GM18498 (cell line): ENCODE data around the gene BLOC1S1.
A peak's percentile ranks its signal among the peaks of the same experiment; 100 is the strongest.

ENCODE experiments used
- ATAC-seq: cut with Tn5 transposase; IDR thresholded peaks from one replicate; pipeline ENCODE4 v1.9.1; 2021; ENCODE audit warnings: mild to moderate bottlenecking, moderate library complexity; ENCODE audit not compliant: unreplicated experiment

BLOC1S1 gene

DNA sequence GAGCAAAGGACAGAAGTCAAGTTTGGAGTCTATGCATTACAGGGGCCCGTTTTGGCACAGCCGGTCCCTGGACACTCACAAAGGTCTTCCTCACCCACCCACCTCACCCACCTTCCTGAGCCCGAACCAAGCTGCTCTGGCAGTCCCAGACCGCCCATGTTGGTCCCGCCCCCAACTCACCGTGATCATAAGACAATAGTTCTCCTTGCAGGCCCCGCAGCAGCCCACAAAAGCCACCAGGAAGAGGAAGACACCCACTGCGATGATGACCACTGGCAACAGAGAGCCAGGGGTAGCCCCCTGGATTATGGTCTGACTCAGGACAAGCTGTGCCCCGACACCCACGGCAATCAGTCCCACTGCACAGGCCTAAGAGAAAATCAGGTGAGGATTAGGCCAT is 11.1 kb downstream of the BLOC1S1 start:
- ATAC-seq = no peak

GRCh38 chr12:55727643-55728185 is 11.9 kb downstream of the BLOC1S1 start:
- ATAC-seq = no peak

- ATAC-seq = peak; percentile 24
These were observed 12.5 kb downstream of the BLOC1S1 start for GRCh38 chr12:55728186-55728938.

DNA sequence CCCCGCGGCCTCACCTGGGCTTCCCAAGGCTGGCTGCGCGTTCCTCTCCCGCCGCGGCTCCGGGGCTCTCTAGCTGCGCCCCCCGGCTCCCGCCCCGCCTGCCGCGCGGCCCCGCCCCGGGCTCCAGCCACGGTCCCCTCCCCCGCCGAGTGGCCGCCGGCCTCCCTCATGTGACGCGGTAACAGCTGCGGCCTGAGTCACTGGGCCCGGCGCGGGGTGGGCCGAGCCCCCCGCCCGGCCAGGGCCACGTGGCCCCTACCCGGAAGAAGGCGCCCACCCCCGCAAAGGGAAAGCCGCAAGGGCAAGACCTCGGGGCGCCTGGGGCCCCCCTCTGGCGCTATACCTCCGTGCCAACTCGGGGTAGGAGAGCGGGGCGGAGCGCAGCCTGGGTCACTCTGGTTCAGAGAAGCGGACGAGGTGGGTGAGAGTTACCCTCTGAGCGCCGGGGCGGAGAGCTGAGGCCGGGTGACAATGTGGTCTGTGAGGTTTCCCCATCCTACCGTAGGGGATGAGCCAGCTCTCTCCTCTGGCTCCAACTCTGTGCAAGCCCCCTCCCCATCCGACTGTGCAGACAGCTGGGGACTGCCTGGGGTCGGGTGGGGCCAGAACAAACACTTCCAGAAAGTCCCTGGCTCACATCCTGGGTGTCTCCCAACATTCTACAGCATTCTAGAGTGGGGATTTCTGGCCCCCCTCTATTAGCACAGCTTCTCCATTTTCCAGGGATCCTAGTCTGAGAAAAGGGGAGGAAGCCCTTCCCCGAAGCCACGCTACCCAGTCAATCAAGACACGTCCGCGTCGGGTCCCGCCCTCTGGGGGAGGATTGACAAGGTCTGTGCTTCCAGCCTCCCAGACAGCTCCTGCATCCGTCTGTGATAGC is 13.3 kb downstream of the BLOC1S1 start, which contains the start of gene CD63:
CD63 (minus strand) TSS at position 71 of the 880 bp plus-strand sequence. CDS start 668 bp downstream, outside the sequence.
- ATAC-seq = peak; percentile 73

DNA sequence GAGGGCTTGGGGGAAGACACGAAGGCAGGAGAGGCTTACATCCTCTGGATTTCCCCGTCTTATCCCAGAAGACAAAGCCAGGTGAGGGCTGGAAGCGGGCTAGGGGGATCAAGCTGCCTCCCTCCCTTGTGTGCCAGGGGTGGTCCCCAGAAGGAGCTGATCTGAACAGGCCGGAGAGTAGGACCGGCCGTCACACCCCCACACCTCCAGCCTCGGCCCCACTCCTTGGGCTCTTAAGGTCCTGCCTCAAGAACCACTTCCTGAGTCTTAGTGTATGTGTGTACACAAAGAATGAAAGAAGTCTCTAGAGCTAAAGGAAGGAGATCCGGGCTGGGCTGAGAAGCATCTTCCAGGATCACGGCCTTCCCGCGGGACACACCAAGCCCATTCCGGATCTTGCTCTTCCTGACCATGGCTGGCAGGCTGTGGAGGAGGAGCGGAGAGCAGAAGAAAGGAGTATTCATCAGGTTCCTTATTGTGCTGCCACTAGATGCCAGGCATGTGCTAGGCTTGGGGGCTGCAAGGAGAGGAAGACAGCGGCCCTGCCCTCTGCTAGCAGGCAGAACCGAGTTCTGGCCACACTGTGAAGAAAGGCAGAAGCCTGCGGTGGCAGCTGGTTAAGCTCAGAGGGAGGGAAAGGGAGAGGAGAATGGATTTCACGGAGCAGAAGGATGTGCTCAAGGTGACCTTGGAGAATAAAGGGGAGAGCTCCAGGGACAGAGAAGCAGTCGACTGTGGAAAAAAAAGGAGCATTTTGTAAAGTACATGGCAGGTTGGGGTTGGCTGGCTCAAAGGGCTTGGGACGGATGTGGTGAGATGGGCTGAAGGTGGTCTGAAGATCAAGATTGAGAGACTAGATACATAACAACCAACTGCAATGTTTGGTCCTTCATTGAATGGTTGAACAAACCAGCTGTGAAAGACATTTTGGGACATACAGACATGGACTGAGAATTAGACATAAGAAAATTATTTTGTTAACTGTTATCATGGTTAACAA is 14.3 kb downstream of the BLOC1S1 start:
- ATAC-seq = peak; percentile 45

DNA sequence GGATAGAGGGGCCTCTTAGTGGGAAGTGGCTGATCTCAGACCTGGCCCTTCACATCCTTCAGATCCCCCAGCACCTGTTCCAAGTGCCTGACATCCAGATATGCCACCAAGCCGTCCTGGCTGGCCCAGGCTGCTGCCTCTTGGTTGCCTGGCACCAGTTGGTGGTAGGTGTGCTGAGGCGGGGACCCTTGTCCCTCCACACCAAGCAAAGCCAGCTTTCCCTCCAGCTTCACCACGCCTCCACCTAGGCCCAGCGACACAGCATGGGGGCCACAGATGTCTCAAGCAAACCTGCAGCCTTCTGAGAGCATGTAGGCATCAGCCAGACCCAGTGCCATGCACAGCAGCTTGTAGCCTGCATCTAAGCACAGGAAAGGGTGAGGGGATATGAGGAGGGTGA is 16.4 kb downstream of the BLOC1S1 start:
- ATAC-seq = no peak

DNA sequence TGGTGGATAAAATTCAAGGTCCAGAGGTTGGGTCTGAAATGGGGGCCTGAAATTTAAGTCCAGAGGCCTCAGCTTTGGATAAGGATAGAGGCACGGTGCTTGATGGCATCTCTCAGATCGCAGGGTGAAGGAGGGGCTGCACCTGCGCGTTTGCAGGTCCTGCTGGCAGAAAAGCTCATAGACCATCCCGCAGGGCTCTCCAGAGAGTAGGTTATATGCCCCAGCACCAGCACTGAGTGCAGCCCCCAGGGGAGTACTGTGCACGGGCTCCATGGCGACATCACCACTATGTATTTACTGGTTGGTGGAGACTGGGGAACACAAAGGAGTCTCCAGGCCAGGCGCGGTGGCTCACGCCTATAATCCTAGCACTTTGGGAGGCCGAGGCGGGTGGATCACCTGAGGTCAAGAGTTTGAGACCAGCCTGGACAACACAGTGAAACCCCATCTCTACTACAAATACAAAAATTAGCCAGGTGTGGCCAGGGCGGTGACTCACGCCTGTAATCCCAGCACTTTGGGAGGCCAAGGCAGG is 17.2 kb downstream of the BLOC1S1 start:
- ATAC-seq = no peak

- no peak for ATAC-seq
These were observed 18.0 kb downstream of the BLOC1S1 start for GRCh38 chr12:55733858-55734257.

DNA sequence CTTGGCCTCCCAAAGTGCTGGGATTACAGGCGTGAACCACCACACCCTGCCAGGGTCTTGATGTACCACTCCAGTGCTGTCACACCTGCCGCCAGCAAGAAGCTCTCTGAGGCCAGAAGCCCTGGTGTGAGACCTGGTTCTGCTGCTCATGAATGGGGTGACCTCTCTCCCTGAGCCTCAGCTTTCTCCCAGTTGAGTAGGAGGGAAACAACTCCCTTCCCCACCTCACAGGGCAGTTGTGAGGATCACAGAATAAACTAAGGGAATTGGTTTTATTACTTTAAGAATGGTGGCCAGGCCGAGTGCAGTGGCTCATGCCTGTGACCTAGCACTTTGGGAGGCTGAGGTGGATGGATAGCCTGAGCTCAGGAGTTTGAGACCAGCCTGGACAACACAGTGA is 18.7 kb downstream of the BLOC1S1 start:
- ATAC-seq = no peak

- ATAC-seq = no peak
These were observed 20.2 kb downstream of the BLOC1S1 start for GRCh38 chr12:55736076-55736475.

- peak; percentile 52 for ATAC-seq
These were observed 21.1 kb downstream of the BLOC1S1 start for GRCh38 chr12:55736780-55737580.

DNA sequence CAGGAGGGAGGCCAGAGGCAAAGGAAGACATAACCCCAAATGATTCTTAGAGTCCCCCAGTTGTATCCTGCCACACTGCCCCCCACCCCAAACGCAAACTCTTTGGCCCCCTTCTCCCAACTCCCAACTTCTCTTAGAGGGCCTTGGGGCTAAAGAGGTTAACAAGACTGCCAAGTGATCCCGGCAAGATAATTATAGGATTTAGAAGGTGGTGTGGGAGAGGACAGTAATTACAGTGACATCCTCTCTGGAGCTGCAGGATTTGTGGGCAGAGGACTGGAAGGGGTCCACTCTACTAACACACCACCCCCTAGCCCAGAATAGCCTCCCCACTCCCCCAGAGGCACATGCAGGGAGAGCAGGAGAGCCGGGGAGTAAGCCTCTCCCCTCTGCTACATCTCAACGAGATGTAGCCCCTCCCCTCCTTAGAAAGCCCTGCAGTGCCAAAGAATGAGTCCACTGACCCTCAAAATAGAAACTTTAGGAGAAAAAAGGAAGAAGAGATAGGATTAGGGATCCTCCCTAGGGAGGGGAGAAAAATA is 21.8 kb downstream of the BLOC1S1 start:
- ATAC-seq = no peak

- peak; percentile 84 for ATAC-seq
These were observed 22.5 kb downstream of the BLOC1S1 start for GRCh38 chr12:55738123-55739024.

- no peak for ATAC-seq
These were observed 23.2 kb downstream of the BLOC1S1 start for GRCh38 chr12:55739025-55739378.

GRCh38 chr12:55741931-55742680 is 26.3 kb downstream of the BLOC1S1 start:
- ATAC-seq = no peak

- peak; percentile 38 for ATAC-seq
These were observed 27.0 kb downstream of the BLOC1S1 start, which contains the start of gene GDF11 for GRCh38 chr12:55742719-55743405. Gene GDF11 (plus strand): TSS chr12:55743122. CDS start chr12:55743317, 195 bp downstream.
